ENCODE results near the gene AP1S1. TPM values are rescaled to one million over a fixed set of nuclear protein-coding genes. Genes with fewer than 3 reads are reported as not detected.

Gene AP1S1
- total and polyA plus RNA-seq, 2 of the 13 experiments (the other 11 are each of a cell fraction or from before 2014, with no cell fraction given), result 57.5 to 68.1 TPM

- 0 out of 2 replicates have a peak, but pooled peaks have one; percentile 32 for TF ChIP-seq MYPOP (CRISPR knock-in tag; IDR thresholded peaks at IDR 0.05)
- TF ChIP-seq SPEN (CRISPR knock-in tag; IDR thresholded peaks at IDR 0.05; ENCODE audit: low read depth), result no peak
- no peak for TF ChIP-seq ZNF660 (CRISPR knock-in tag; IDR thresholded peaks at IDR 0.05; ENCODE audit: borderline replicate concordance, low read depth)
- 0 out of 2 replicates have a peak, but pooled peaks have one; percentile 5 for TF ChIP-seq HOMEZ (CRISPR knock-in tag; IDR thresholded peaks at IDR 0.05; ENCODE audit: low read depth)
- no peak for TF ChIP-seq POLR2G (IDR thresholded peaks at IDR 0.05; ENCODE audit: low read depth, low read length)
- TF ChIP-seq ZSCAN31 (CRISPR knock-in tag; IDR thresholded peaks at IDR 0.05; ENCODE audit: low read depth), result 0 out of 2 replicates have a peak, but pooled peaks have one; percentile 1
- 0 out of 2 replicates have a peak, but pooled peaks have one; percentile 34 for TF ChIP-seq HOXA9 (CRISPR knock-in tag; IDR thresholded peaks at IDR 0.05; ENCODE audit: borderline replicate concordance)
- TF ChIP-seq ZNF276 (CRISPR knock-in tag; IDR thresholded peaks at IDR 0.05; ENCODE audit: low read depth), result no peak
- TF ChIP-seq DPF2 (CRISPR knock-in tag; IDR thresholded peaks at IDR 0.05; ENCODE audit: borderline replicate concordance, low read depth), result no peak
- TF ChIP-seq ZNF589 (CRISPR knock-in tag; conservative IDR thresholded peaks at IDR 0.05), result peak; percentile 40; the same call in 1 of the 2 replicates
- TF ChIP-seq SCMH1 (CRISPR knock-in tag; IDR thresholded peaks at IDR 0.05; ENCODE audit: borderline replicate concordance), result no peak
- no peak for TF ChIP-seq KDM5A (IDR thresholded peaks at IDR 0.05; ENCODE audit: borderline replicate concordance, low read length)
- no peak for TF ChIP-seq ZNF136 (CRISPR knock-in tag; IDR thresholded peaks at IDR 0.05; ENCODE audit: low read depth)
- TF ChIP-seq ZNF782 (CRISPR knock-in tag; IDR thresholded peaks at IDR 0.05; ENCODE audit: borderline replicate concordance), result no peak
- no peak for TF ChIP-seq ZBTB7A (CRISPR knock-in tag; IDR thresholded peaks at IDR 0.05)
- no peak for TF ChIP-seq ZNF501 (CRISPR knock-in tag; IDR thresholded peaks at IDR 0.05)
- TF ChIP-seq GTF3A (CRISPR knock-in tag; conservative IDR thresholded peaks at IDR 0.05), result no peak; the same call in 1 of the 2 replicates
- TF ChIP-seq KMT2A (CRISPR knock-in tag; IDR thresholded peaks at IDR 0.05), result no peak
- no peak for TF ChIP-seq NFKB2 (CRISPR knock-in tag; IDR thresholded peaks at IDR 0.05; ENCODE audit: borderline replicate concordance)
- TF ChIP-seq NCOA2 (CRISPR knock-in tag; IDR thresholded peaks at IDR 0.05), result no peak
- TF ChIP-seq ZNF816 (CRISPR knock-in tag; IDR thresholded peaks at IDR 0.05; ENCODE audit: borderline replicate concordance), result no peak
- TF ChIP-seq MZF1 (CRISPR knock-in tag; IDR thresholded peaks at IDR 0.05; ENCODE audit: borderline replicate concordance), result 0 out of 2 replicates have a peak, but pooled peaks have one; percentile 68
- TF ChIP-seq ZBTB39 (CRISPR knock-in tag; IDR thresholded peaks at IDR 0.05), result no peak
- TF ChIP-seq MTF1 (CRISPR knock-in tag; IDR thresholded peaks at IDR 0.05), result no peak
Observed at GRCh38 chr7:101127460-101128039, 26.7 kb upstream of the AP1S1 start (continued).

Data from HepG2 (cell line).